ENCODE data around the gene SLC51B.

The SLC51B gene

GRCh38 chr15:65084500-65085206 is 39.5 kb downstream of the SLC51B start:
- TF ChIP-seq POLR2AphosphoS5 (IDR thresholded peaks at IDR 0.05; ENCODE audit: low read depth, low read length) (no peak), FOXP2 (optimal IDR thresholded peaks at IDR 0.05; ENCODE audit: borderline replicate concordance, extremely low read depth, extremely low read length, insufficient read depth) (no peak), SIN3A (IDR thresholded peaks at IDR 0.05; ENCODE audit: borderline replicate concordance, insufficient read depth, low read length) (no peak), REST (IDR thresholded peaks at IDR 0.05; ENCODE audit: insufficient read depth in 1 of 2, low read depth in 2 of 2, low read length in 2 of 2) (no peak), TAF1 (IDR thresholded peaks at IDR 0.05; ENCODE audit: borderline replicate concordance, insufficient read depth, low read length) (no peak)

- TF ChIP-seq SIN3A (IDR thresholded peaks at IDR 0.05; ENCODE audit: borderline replicate concordance, insufficient read depth, low read length), result no peak
- no peak for TF ChIP-seq TAF1 (IDR thresholded peaks at IDR 0.05; ENCODE audit: borderline replicate concordance, insufficient read depth, low read length)
- TF ChIP-seq REST (IDR thresholded peaks at IDR 0.05; ENCODE audit: insufficient read depth in 1 of 2, low read depth in 2 of 2, low read length in 2 of 2), result no peak
- no peak for TF ChIP-seq FOXP2 (optimal IDR thresholded peaks at IDR 0.05; ENCODE audit: borderline replicate concordance, extremely low read depth, extremely low read length, insufficient read depth)
- no peak for TF ChIP-seq POLR2AphosphoS5 (IDR thresholded peaks at IDR 0.05; ENCODE audit: low read depth, low read length)
Observed at GRCh38 chr15:65085207-65085753, 40.1 kb downstream of the SLC51B start.

- TF ChIP-seq FOXP2 (optimal IDR thresholded peaks at IDR 0.05; ENCODE audit: borderline replicate concordance, extremely low read depth, extremely low read length, insufficient read depth) (no peak), TAF1 (IDR thresholded peaks at IDR 0.05; ENCODE audit: borderline replicate concordance, insufficient read depth, low read length) (no peak), POLR2AphosphoS5 (IDR thresholded peaks at IDR 0.05; ENCODE audit: low read depth, low read length) (no peak), SIN3A (IDR thresholded peaks at IDR 0.05; ENCODE audit: borderline replicate concordance, insufficient read depth, low read length) (no peak), REST (IDR thresholded peaks at IDR 0.05; ENCODE audit: insufficient read depth in 1 of 2, low read depth in 2 of 2, low read length in 2 of 2) (no peak)
Observed at GRCh38 chr15:65085990-65086679, 40.9 kb downstream of the SLC51B start.

GRCh38 chr15:65086680-65087111 is 41.5 kb downstream of the SLC51B start:
- no peak for TF ChIP-seq FOXP2 (optimal IDR thresholded peaks at IDR 0.05; ENCODE audit: borderline replicate concordance, extremely low read depth, extremely low read length, insufficient read depth)
- TF ChIP-seq REST (IDR thresholded peaks at IDR 0.05; ENCODE audit: insufficient read depth in 1 of 2, low read depth in 2 of 2, low read length in 2 of 2), result no peak
- no peak for TF ChIP-seq SIN3A (IDR thresholded peaks at IDR 0.05; ENCODE audit: borderline replicate concordance, insufficient read depth, low read length)
- TF ChIP-seq TAF1 (IDR thresholded peaks at IDR 0.05; ENCODE audit: borderline replicate concordance, insufficient read depth, low read length), result no peak
- no peak for TF ChIP-seq POLR2AphosphoS5 (IDR thresholded peaks at IDR 0.05; ENCODE audit: low read depth, low read length)
